Stimulated activated effector memory CD8-positive, alpha-beta T cell treated with anti-CD3 and anti-CD28 coated beads, Interleukin-12 subunit alpha, Interleukin-12 subunit beta, amount 100 ng/mL, for 72 hours (primary cell): ENCODE data around the gene TRIP6.

ENCODE experiments used
- ATAC-seq: fragments of 150-1000 bp; cut with Tn5 transposase; 2 replicates; pipeline ENCODE4 v1.10.0; 2021
- DNase-seq, 2 donors: peaks; one replicate each; pipeline ENCODE4 v3.0.0; 2021 to 2022; ENCODE audit warnings: low spot score in 2 of 2
- H3K27ac Mint-ChIP-seq: one replicate; pipeline ENCODE4 v1.8.0; 2022; ENCODE audit warnings: mild to moderate bottlenecking, mixed read lengths
- H3K36me3 Mint-ChIP-seq: one replicate; pipeline ENCODE4 v1.8.0; 2022; ENCODE audit warnings: mild to moderate bottlenecking, mixed read lengths
- H3K4me1 Mint-ChIP-seq: one replicate; pipeline ENCODE4 v1.8.0; 2022; ENCODE audit warnings: mixed read lengths
- H3K4me3 Mint-ChIP-seq: one replicate; pipeline ENCODE4 v1.8.0; 2022; ENCODE audit warnings: mild to moderate bottlenecking, mixed read lengths
- H3K9me3 Mint-ChIP-seq: one replicate; pipeline ENCODE4 v1.8.0; 2022; ENCODE audit warnings: mixed read lengths

The TRIP6 gene

DNA sequence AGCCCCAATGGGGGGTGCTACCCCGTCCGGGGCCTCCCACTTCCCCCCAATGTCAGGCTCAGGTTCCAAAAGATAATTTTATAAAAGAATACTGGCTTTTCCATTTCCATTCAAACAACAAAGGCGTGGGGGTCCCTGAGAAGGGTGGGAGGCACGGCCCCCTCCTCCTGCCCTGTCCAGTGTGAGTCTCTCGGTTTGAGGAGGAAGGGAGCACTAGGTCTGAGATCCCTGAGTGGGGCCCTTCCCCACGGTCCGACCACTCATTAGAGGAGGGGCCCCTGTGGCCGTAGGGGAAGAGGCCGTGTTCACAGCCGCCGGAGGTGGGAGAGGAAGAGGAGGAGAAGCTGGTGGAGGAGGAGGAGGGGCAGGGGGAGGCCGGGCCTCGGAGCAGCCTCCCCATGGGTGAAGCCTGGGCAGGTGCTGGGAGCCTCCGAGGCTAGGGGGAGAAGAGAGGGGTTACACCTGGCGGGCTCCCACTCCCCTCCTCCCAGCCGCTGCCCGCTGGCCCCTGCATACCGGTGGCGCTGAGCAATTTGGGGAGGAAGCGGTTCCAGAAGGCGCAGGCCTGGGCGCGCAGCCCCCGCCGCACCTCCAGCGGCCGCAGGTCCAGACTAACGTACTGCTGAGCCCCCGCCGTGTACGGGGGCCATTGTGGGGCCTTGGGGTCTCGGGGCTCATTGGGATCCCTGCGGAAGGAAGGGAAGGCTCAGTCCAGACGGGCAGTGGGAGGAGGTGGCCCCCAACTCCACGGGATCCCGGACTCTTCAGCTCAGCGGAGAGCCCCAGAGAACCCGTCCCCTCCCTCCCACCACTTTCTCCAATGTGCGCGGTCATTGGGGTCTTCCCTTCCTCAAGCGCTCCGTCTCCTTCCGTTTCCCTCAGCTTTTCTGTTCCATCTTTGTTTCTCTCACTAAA is 23.7 kb downstream of the TRIP6 start:
- H3K27ac Mint-ChIP-seq: peak overlapping the region; percentile 75
- ATAC-seq (no peak), DNase-seq (no peak)
- peaks cover 55% of the 10 kb centered on the region for H3K4me1 Mint-ChIP-seq
- H3K36me3 Mint-ChIP-seq: peaks cover 39% of the 10 kb centered on the region
- H3K9me3 Mint-ChIP-seq: no peaks in the 10 kb centered on the region
- peak overlapping the region; percentile 79 for H3K4me3 Mint-ChIP-seq

GRCh38 chr7:100891568-100892247 is 24.5 kb downstream of the TRIP6 start:
- Mint-ChIP-seq H3K9me3 (no peaks in the 10 kb centered on the region), H3K27ac (no peak overlapping the region), H3K36me3 (peaks cover 31% of the 10 kb centered on the region), H3K4me1 (peaks cover 54% of the 10 kb centered on the region), H3K4me3 (peak overlapping the region; percentile 79)
- DNase-seq (no peak), ATAC-seq (no peak)

GRCh38 chr7:100892364-100893317 is 25.5 kb downstream of the TRIP6 start:
- Mint-ChIP-seq H3K4me1 (peaks cover 45% of the 10 kb centered on the region), H3K4me3 (no peak overlapping the region), H3K9me3 (no peaks in the 10 kb centered on the region), H3K27ac (no peak overlapping the region), H3K36me3 (peaks cover 21% of the 10 kb centered on the region)
- no peak for DNase-seq
- ATAC-seq: no peak

DNA sequence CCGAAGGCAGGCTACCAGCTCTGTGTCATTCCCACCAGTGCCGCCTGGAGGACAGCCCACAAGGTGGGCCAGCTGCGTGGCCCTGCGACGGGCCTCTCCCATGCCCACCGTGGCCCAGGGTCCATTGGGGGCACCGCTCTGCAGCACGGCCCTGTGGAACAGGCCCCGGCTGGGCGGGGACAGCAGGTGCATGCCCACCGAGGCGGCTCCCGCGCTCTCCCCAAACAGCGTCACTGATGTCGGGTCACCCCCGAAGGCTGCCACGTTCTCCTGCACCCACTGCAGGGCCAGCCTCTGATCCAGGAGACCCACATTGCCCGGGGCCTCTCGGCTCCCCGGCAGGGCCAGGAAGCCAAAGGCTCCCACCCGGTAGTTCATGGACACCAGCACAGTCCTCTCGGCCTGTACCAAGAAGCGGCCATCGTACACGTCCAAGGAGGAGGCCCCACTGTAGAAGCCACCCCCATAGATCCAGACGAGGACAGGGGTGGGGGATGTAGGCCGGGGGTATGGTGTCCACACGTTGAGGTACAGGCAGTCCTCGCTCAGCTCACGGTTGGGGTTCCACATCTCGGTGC is 26.2 kb downstream of the TRIP6 start:
- no peak for ATAC-seq
- Mint-ChIP-seq H3K27ac (no peak overlapping the region), H3K4me1 (peaks cover 37% of the 10 kb centered on the region), H3K9me3 (no peaks in the 10 kb centered on the region), H3K4me3 (peak overlapping the region; percentile 80), H3K36me3 (peaks cover 14% of the 10 kb centered on the region)
- DNase-seq: no peak

- H3K4me3 Mint-ChIP-seq: peak overlapping the region; percentile 80
- no peak for DNase-seq
- H3K9me3 Mint-ChIP-seq: no peaks in the 10 kb centered on the region
- peaks cover 33% of the 10 kb centered on the region for H3K4me1 Mint-ChIP-seq
- no peak for ATAC-seq
- peaks cover 7% of the 10 kb centered on the region for H3K36me3 Mint-ChIP-seq
- H3K27ac Mint-ChIP-seq: no peak overlapping the region
Observed at GRCh38 chr7:100893910-100894721, 26.9 kb downstream of the TRIP6 start.

DNA sequence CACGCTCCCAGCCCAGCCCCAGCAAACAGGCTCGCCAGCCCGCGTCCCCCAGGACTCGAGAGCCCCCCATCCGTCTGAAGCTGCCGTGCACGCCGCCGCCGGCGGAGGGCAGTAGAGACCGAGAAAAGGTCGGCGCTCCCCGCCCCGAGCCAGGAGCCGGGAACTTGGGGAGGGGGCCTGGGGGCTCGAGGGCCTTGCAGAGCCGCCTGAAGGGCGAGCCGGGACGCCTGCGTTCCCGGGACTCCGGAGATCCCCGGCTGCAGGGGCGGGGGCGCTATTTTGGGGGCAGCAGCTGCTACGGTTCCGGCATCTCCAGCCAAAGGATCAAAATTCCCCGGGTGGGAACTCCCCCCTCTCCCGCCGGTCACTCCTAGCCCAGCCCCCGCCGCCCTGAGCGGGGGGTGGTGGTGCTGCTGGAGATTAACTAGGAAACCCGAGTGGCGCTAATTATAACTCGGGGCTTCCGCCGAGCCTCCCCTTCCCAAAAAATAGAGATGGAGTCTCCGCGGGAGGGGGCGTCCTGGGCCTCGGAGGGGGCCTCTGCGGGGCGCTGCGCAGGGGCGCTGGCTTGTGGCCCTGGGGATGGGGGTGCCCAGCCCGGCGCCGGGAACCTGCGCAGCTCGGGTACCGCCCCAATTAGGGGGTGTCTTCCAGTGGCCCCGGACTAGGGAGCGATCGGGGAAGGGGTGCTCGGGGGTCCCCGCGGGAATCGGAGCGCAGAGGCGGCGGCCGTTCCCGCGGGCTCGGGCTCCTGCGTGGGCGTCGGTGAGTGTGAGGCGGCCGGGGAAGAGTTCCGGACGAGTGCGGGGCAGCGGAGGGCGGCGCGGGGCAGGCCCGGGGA is 27.9 kb downstream of the TRIP6 start:
- Mint-ChIP-seq H3K27ac (no peak overlapping the region), H3K4me1 (peaks cover 32% of the 10 kb centered on the region), H3K9me3 (no peaks in the 10 kb centered on the region), H3K36me3 (peaks cover 6% of the 10 kb centered on the region), H3K4me3 (peak overlapping the region; percentile 80)
- peak; percentile 20 for ATAC-seq
- DNase-seq: peak; percentile 69 to 86

- DNase-seq (no peak), ATAC-seq (peak; percentile 2)
- H3K4me1 Mint-ChIP-seq: peaks cover 26% of the 10 kb centered on the region
- peaks cover 6% of the 10 kb centered on the region for H3K36me3 Mint-ChIP-seq
- H3K27ac Mint-ChIP-seq: no peak within 1 kb of the TSS
- no peaks in the 10 kb centered on the region for H3K9me3 Mint-ChIP-seq
- H3K4me3 Mint-ChIP-seq: peak within 1 kb of the TSS; percentile 80
Observed at GRCh38 chr7:100895701-100895955, 28.4 kb downstream of the TRIP6 start, which contains the start of gene ACHE. TSS of gene ACHE (minus strand) at chr7:100895888. CDS start at chr7:100894232, 1,656 bp downstream.

DNA sequence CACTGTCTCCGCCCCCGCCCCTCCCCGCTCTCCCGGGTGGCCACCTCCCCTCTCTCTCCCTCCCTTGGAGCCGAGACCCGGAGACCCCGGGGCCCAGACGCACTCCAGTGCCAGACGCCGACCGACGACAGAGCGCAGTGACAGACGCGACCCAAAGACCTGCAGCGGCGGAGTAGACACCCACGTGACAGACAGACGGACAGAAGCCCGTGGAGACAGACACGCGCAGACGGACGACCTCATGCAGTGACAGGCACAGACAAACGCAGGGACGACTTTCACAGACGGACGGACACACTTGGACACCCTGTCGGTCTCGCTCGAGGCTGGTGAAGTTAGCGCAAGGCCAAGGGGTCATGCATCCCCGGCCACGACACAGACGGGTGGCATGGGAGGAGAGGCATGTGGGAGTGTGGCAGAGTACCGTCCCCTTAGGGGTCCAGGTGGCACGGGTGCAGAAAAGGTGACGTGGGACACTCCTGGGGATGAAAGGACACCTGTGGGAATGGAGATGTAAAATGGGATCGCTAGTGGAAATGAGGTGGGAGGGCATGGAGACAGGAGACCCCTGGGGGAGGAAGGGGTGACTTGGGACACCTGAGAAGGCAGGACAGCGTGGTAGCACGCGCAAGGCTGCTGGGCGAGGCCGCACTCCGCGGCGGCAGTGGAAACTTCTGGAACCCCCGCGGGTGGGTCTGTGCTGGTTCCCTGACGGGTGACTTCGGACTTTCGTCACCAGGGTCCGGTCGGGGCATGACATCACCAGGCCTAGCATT is 29.0 kb downstream of the TRIP6 start:
- ATAC-seq (peak; percentile 44), DNase-seq (no peak)
- Mint-ChIP-seq H3K27ac (no peak overlapping the region), H3K9me3 (no peaks in the 10 kb centered on the region), H3K4me1 (peaks cover 21% of the 10 kb centered on the region), H3K36me3 (peaks cover 6% of the 10 kb centered on the region), H3K4me3 (peak overlapping the region; percentile 80)

- Mint-ChIP-seq H3K36me3 (peaks cover 3% of the 10 kb centered on the region), H3K4me3 (peak overlapping the region; percentile 80), H3K9me3 (no peaks in the 10 kb centered on the region), H3K4me1 (peaks cover 14% of the 10 kb centered on the region), H3K27ac (no peak overlapping the region)
- ATAC-seq (peak; percentile 68), DNase-seq (peak in 1 of 2 donors; percentile 70)
Observed at GRCh38 chr7:100896732-100897608, 29.8 kb downstream of the TRIP6 start.

GRCh38 chr7:100897772-100898454 is 30.7 kb downstream of the TRIP6 start:
- Mint-ChIP-seq H3K9me3 (no peaks in the 10 kb centered on the region), H3K36me3 (no peaks in the 10 kb centered on the region), H3K27ac (no peak overlapping the region), H3K4me1 (peaks cover 9% of the 10 kb centered on the region), H3K4me3 (peak overlapping the region; percentile 50)
- DNase-seq (no peak), ATAC-seq (no peak)

- ATAC-seq (no peak), DNase-seq (no peak)
- peaks cover 9% of the 10 kb centered on the region for H3K4me1 Mint-ChIP-seq
- no peaks in the 10 kb centered on the region for H3K9me3 Mint-ChIP-seq
- H3K27ac Mint-ChIP-seq: no peak overlapping the region
- H3K36me3 Mint-ChIP-seq: no peaks in the 10 kb centered on the region
- no peak overlapping the region for H3K4me3 Mint-ChIP-seq
Observed at GRCh38 chr7:100899432-100899831, 32.2 kb downstream of the TRIP6 start.

- Mint-ChIP-seq H3K4me3 (no peak overlapping the region), H3K4me1 (peaks cover 6% of the 10 kb centered on the region), H3K9me3 (no peaks in the 10 kb centered on the region), H3K36me3 (no peaks in the 10 kb centered on the region), H3K27ac (no peak overlapping the region)
- DNase-seq (no peak), ATAC-seq (no peak)
Observed at GRCh38 chr7:100900978-100901377, 33.8 kb downstream of the TRIP6 start.
